ENCODE measurements around the gene MAPK8IP2.
A peak's percentile ranks its signal among the peaks of the same experiment; 100 is the strongest.
"Not testable (repeated sequence)": the region's sequence is repeated elsewhere in the genome, so short reads cannot be mapped to it uniquely, and the experiment has no call there.

The MAPK8IP2 gene

GRCh38 chr22:50614296-50614695, 13.7 kb downstream of the MAPK8IP2 start:
- not testable (repeated sequence) for FAIRE-seq

GRCh38 chr22:50620593-50621355, 20.2 kb downstream of the MAPK8IP2 start:
- no peak for FAIRE-seq

- FAIRE-seq: no peak
Observed at GRCh38 chr22:50621356-50621880, 20.8 kb downstream of the MAPK8IP2 start.

GRCh38 chr22:50621948-50622722, 21.5 kb downstream of the MAPK8IP2 start:
- FAIRE-seq: peak; percentile 72

GRCh38 chr22:50622723-50623327, 22.2 kb downstream of the MAPK8IP2 start:
- no peak for FAIRE-seq

- FAIRE-seq: no peak
Observed at GRCh38 chr22:50624347-50625130, 23.9 kb downstream of the MAPK8IP2 start.

- FAIRE-seq: no peak
Observed at GRCh38 chr22:50625131-50625567, 24.6 kb downstream of the MAPK8IP2 start.

GRCh38 chr22:50625568-50626313, 25.1 kb downstream of the MAPK8IP2 start:
- FAIRE-seq: no peak

GRCh38 chr22:50626314-50626849, 25.8 kb downstream of the MAPK8IP2 start:
- no peak for FAIRE-seq

- FAIRE-seq: no peak
Observed at GRCh38 chr22:50626850-50627641, 26.5 kb downstream of the MAPK8IP2 start.

GRCh38 chr22:50627642-50628542, 27.3 kb downstream of the MAPK8IP2 start, which contains the start of gene ARSA:
ARSA (minus strand) TSS chr22:50628152; CDS start chr22:50627779, 373 bp downstream.
- FAIRE-seq: no peak

- no peak for FAIRE-seq
Observed at GRCh38 chr22:50628543-50629134, 28.0 kb downstream of the MAPK8IP2 start.

- FAIRE-seq: no peak
Observed at GRCh38 chr22:50630376-50630775, 29.8 kb downstream of the MAPK8IP2 start.

- no peak for FAIRE-seq
Observed at GRCh38 chr22:50633086-50633485, 32.5 kb downstream of the MAPK8IP2 start.

GRCh38 chr22:50633771-50634170, 33.2 kb downstream of the MAPK8IP2 start:
- FAIRE-seq: no peak

- FAIRE-seq: no peak
Observed at GRCh38 chr22:50635591-50635990, 35.0 kb downstream of the MAPK8IP2 start.

- not testable (repeated sequence) for FAIRE-seq
Observed at GRCh38 chr22:50640296-50640695, 39.7 kb downstream of the MAPK8IP2 start.

- FAIRE-seq: no peak
Observed at GRCh38 chr22:50640857-50641647, 40.5 kb downstream of the MAPK8IP2 start.
